Osteocyte (in vitro differentiated cells): ENCODE measurements around the gene INSM2. TPM values are rescaled to one million over a fixed set of nuclear protein-coding genes. Genes with fewer than 3 reads are reported as not detected.

ENCODE experiments used
- DNase-seq: peaks from one replicate; pipeline ENCODE4 v3.0.0; 2021; ENCODE audit warnings: mixed read lengths; ENCODE audit not compliant: unreplicated experiment; ENCODE audit errors: extremely low spot score
- H3K27ac Mint-ChIP-seq: one replicate; pipeline ENCODE4 v1.8.0; 2021; ENCODE audit warnings: mild to moderate bottlenecking, mixed read lengths; ENCODE audit not compliant: unreplicated experiment
- H3K27me3 Mint-ChIP-seq: one replicate; pipeline ENCODE4 v1.8.0; 2021; ENCODE audit warnings: mixed read lengths; ENCODE audit not compliant: unreplicated experiment
- H3K36me3 Mint-ChIP-seq: one replicate; pipeline ENCODE4 v1.8.0; 2021; ENCODE audit warnings: mixed read lengths; ENCODE audit not compliant: unreplicated experiment
- H3K4me1 Mint-ChIP-seq: one replicate; pipeline ENCODE4 v1.8.0; 2021; ENCODE audit warnings: mixed read lengths; ENCODE audit not compliant: unreplicated experiment
- H3K4me3 Mint-ChIP-seq: one replicate; pipeline ENCODE4 v1.8.0; 2021; ENCODE audit warnings: mild to moderate bottlenecking, moderate library complexity, mixed read lengths; ENCODE audit not compliant: unreplicated experiment
- H3K9me3 Mint-ChIP-seq: one replicate; pipeline ENCODE4 v1.8.0; 2021; ENCODE audit warnings: mixed read lengths; ENCODE audit not compliant: unreplicated experiment
- total RNA-seq: library from RNA; stranded (reverse); gene quantifications from 2 replicates; pipeline ENCODE4 v1.2.1, GENCODE V29; 2021
- TF ChIP-seq, protein P1 (sequence below): fragments of 200-600 bp; sonication (generic); IDR thresholded peaks from 2 replicates; pipeline ENCODE4 v1.5.0; 2021; ENCODE audit warnings: antibody characterized with exemption, mild to moderate bottlenecking, moderate library complexity

INSM2 gene
- total RNA-seq, 1 donor from 2014 or later = not detected

DNA sequence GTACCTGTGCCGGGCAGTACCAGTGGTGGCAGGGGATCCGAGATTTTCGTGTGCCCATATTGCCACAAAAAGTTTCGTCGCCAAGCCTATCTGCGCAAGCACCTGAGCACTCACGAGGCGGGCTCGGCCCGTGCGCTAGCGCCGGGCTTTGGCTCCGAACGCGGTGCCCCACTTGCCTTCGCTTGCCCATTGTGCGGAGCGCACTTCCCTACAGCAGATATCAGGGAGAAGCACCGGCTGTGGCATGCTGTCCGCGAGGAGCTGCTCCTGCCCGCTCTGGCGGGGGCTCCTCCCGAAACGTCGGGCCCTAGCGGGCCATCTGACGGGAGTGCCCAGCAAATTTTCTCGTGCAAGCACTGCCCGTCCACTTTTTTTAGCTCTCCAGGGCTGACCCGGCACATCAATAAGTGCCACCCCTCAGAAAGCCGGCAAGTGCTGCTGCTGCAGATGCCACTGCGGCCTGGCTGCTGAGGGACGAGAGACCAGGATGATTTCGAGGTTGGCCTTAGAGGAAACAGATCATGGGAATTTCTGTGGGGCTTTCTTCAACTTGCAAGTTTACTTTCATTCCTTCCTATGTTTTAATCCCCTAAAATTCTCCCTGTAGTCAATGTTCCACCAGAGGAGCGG is 1.6 kb downstream of the INSM2 start:
- Mint-ChIP-seq H3K4me3 (peak overlapping the region; percentile 68), H3K27me3 (peaks cover 43% of the 10 kb centered on the region), H3K27ac (no peak overlapping the region), H3K9me3 (no peaks in the 10 kb centered on the region), H3K4me1 (peaks cover 10% of the 10 kb centered on the region), H3K36me3 (peaks cover 4% of the 10 kb centered on the region)
- TF ChIP-seq, protein P1, sequence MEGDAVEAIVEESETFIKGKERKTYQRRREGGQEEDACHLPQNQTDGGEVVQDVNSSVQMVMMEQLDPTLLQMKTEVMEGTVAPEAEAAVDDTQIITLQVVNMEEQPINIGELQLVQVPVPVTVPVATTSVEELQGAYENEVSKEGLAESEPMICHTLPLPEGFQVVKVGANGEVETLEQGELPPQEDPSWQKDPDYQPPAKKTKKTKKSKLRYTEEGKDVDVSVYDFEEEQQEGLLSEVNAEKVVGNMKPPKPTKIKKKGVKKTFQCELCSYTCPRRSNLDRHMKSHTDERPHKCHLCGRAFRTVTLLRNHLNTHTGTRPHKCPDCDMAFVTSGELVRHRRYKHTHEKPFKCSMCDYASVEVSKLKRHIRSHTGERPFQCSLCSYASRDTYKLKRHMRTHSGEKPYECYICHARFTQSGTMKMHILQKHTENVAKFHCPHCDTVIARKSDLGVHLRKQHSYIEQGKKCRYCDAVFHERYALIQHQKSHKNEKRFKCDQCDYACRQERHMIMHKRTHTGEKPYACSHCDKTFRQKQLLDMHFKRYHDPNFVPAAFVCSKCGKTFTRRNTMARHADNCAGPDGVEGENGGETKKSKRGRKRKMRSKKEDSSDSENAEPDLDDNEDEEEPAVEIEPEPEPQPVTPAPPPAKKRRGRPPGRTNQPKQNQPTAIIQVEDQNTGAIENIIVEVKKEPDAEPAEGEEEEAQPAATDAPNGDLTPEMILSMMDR = no peak
- DNase-seq = no peak

DNA sequence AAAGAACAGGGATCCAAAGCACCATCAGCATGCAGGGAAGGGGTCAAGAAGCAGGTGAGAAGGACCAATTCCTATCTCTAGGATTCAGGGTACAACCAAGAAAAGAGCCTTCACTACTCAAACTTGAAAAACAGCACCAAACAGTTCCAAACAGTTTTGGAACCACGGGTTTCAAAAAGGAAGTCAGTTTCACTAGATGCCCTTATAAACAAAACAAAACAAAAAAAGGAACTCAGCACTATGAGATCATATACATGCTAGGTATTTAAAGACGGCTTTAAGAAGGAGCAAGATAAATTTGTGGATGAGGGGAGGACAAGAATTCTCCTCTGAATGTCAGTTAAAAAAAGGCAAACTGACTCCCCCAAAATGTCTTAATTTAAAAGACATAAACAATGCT is 6.0 kb downstream of the INSM2 start:
- H3K27ac Mint-ChIP-seq = no peak overlapping the region
- no peak for DNase-seq
- H3K27me3 Mint-ChIP-seq = peaks cover 17% of the 10 kb centered on the region
- H3K36me3 Mint-ChIP-seq = peaks cover 6% of the 10 kb centered on the region
- TF ChIP-seq, protein P1 = no peak
- peaks cover 5% of the 10 kb centered on the region for H3K4me1 Mint-ChIP-seq
- H3K4me3 Mint-ChIP-seq = no peak overlapping the region
- no peaks in the 10 kb centered on the region for H3K9me3 Mint-ChIP-seq

DNA sequence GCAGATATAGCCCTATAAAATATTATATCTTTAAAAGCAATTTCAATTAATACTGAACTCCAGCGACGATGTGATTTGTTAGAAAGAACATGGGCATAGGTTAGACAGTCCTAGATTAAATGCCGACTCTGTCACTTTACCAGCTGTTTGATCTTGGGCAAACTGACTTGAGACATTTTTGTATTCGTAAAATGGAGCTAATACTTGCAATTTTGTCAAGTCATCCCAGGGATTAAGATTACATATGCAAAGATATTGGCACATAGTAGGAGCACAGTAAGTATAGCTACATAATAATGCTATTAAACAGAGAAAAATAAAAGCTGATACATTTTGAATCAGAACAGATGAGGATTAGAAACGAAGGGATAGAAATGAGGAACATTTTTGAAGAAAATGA is 9.0 kb downstream of the INSM2 start:
- Mint-ChIP-seq H3K27me3 (no peaks in the 10 kb centered on the region), H3K27ac (no peak overlapping the region), H3K9me3 (no peaks in the 10 kb centered on the region), H3K36me3 (peaks cover 9% of the 10 kb centered on the region), H3K4me1 (no peaks in the 10 kb centered on the region), H3K4me3 (no peak overlapping the region)
- TF ChIP-seq, protein P1 = no peak
- no peak for DNase-seq

DNA sequence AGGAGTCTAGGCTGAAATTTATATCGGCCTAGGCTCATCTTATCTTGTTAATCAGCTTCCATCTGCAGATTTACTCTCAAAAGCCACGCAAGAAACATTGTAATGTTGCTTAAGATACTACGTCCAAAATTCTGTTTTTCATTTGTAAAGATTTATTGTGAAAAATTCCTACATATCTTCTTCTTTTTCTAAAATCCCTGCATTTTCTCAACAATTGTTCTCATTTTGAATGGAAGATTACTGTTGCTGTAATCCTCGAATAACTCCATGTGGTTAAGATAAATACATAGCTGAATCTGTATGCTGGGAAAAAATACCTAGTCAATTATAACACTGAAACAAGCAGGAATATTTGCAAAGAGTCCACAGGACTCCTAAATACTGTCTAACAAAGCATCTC is 15.6 kb downstream of the INSM2 start:
- no peak overlapping the region for H3K4me3 Mint-ChIP-seq
- no peaks in the 10 kb centered on the region for H3K9me3 Mint-ChIP-seq
- TF ChIP-seq, protein P1 = no peak
- peaks cover 7% of the 10 kb centered on the region for H3K36me3 Mint-ChIP-seq
- DNase-seq = no peak
- H3K27ac Mint-ChIP-seq = no peak overlapping the region
- H3K27me3 Mint-ChIP-seq = no peaks in the 10 kb centered on the region
- H3K4me1 Mint-ChIP-seq = peaks cover 4% of the 10 kb centered on the region

DNA sequence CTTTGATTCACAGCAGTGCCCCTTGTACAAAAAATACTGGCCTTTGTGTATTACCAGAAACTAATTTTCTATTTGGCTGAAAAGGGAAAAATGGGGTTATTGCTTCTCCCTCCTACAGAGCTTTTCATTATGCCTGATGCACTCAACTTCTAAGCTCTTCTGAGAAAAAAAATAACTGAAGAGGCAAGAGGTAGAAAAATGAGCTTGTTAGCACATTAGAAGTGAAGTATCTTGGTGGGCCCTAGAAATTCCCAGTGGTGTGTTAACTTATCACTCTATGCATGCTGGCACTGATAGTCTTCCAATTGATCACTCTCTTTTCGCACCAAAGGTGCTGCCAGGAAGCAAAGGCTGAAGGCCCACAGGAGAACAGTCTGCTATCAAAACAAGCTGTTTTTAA is 17.1 kb downstream of the INSM2 start:
- no peak for DNase-seq
- TF ChIP-seq, protein P1 = no peak
- H3K4me3 Mint-ChIP-seq = no peak overlapping the region
- no peaks in the 10 kb centered on the region for H3K9me3 Mint-ChIP-seq
- H3K36me3 Mint-ChIP-seq = peaks cover 8% of the 10 kb centered on the region
- H3K27me3 Mint-ChIP-seq = no peaks in the 10 kb centered on the region
- no peak overlapping the region for H3K27ac Mint-ChIP-seq
- peaks cover 4% of the 10 kb centered on the region for H3K4me1 Mint-ChIP-seq
